HG02852 (cell line): ENCODE data around the gene NF1.
"Not testable (repeated sequence)": the region's sequence is repeated elsewhere in the genome, so short reads cannot be mapped to it uniquely, and the experiment has no call there.

Source experiments
- ATAC-seq: cut with Tn5 transposase; IDR thresholded peaks from one replicate; pipeline ENCODE4 v1.9.1; 2021; ENCODE audit warnings: mild to moderate bottlenecking, moderate library complexity; ENCODE audit not compliant: unreplicated experiment

The NF1 gene

DNA sequence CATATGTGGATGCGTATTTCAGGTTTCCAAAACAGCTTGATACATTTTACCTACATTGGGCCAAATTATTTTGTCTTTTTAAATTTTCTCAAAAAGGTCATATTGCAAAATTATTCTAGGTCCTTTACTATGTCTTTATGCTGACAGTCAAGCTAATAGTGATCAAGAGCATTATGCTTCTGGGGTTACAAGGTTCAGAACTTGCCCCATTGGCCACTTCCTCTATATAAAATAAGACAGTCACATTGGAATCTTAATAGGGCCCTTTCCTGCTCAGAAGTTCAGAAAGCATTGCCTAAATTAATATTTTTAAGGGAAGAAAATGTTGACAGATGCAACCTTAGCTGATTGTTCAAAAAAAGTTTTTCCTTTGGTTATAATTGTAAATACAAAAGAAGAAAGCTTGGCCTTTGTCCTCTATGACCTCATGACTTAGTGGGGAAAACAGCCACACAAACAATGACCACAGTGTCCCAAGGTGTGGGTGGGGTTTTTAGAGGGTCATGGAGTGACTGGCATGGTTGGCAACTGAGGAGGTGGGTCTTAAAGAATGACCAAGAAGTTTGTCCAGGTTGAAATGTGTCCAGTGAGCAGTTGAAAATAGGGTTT, 284.9 kb downstream of the NF1 start:
- ATAC-seq, result no peak

- ATAC-seq, result no peak
Measured at GRCh38 chr17:31381165-31381668, 286.4 kb downstream of the NF1 start.

DNA sequence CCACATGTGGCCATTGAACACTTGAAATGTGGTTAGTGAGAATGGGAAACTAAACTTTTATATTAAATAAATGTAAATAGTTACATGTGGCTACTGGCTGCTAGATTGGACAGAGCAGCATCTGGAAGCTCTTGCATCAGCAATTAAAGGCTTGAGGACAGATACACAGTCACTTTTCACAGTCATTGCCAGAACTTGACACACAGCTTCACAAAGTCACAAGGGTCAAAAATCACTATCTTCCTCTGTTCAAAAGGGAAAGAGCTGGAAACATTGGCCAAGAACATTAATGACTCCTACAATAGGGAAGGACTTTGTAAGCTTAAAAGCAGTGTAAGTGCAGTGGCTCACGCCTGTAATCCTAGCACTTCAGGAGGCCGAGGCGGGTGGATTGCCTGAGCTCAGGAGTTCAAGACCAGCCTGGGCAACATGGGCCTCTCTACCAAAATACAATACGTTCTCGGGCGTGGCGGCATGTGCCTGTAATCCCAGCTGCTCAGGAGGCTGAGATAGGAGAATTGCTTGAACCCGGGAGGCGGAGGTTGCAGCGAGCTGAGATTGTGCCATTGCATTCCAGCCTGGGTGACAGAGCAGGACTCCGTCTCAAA, 288.0 kb downstream of the NF1 start:
- ATAC-seq, result not testable (repeated sequence)

- not testable (repeated sequence) for ATAC-seq
Measured at GRCh38 chr17:31383488-31383887, 288.7 kb downstream of the NF1 start.

DNA sequence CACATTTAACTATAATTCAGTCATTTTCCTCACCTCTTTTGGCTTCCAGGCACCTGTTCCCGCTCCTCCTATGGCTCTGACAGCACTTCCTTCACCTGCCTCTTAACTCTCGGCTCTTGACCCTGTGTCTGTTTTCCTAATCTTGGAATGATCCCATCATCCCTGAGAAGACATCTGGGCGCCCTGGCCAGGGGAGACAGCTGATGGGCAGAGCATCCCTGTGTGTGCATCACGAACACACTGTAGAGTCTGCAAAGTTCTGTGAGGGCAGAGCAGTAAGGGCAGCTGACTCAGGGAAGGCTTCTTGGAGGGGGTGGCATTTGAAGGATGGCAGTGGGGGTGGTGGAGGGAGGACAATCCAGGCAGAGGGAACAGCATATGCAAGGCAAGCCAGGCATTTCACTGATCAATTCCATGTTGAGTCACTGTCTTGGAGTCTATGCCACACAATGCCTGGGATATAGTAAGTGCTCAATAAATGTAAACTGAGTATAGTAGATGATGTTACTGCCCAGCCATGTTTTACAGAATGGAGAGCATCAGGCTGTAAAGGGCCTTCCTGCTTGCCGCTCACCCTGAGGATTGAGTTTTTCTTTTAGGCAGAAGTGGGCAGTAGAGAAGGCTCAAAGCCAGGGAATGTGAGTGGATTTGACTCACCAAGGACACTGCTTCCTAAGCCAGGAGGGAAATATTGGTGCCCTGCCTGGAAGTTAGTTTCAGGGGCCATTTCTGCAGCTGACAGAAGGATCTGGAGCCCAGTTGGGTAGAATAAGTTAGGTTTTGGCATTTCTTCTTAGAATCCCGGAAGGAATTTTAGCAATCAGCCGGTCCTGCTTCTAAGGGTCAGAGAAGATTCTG, 290.9 kb downstream of the NF1 start:
- no peak for ATAC-seq

DNA sequence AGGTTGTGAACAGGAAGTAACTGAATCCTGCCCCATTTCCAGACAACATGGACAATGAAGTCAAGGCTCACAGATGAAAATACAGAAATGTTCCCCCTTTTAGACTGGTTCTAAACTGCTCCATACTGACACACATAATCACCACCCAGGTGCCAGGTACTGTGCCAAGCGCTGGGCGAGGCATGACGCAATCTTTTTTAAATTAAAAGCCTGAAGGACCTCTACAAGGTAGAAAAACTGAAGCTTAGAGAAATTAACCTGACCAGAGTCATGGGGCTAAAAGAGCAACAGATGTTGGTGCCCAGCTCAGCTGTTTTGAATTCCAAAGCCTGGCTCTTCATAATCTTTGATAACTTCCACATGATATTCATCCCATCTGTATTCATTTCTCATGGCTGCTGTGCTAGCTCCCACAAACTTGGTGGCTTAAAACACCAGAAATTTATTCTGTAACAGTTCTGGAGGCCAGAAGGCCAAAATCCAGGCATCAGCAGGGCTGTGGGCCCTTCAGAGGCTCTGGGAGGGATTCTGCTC, 291.8 kb downstream of the NF1 start:
- ATAC-seq, result no peak

DNA sequence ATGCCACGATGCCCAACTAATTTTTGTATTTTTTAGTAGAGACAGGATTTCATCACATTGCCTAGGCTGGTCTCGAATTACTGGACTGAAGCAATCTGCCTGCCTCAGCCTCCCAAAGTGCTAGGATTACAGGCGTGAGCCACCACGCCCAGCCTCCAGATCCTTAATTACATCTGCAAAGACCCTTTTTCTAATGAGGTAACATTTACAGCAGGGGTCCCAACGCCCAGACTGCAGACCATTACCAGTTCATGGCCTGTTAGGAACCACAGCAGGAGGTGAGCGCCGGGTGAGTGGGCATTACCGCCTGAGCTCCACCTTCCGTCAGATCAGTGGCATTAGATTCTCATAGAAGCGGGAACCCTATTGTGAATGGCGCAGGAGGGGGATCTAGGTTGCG, 292.7 kb downstream of the NF1 start:
- ATAC-seq, result no peak

DNA sequence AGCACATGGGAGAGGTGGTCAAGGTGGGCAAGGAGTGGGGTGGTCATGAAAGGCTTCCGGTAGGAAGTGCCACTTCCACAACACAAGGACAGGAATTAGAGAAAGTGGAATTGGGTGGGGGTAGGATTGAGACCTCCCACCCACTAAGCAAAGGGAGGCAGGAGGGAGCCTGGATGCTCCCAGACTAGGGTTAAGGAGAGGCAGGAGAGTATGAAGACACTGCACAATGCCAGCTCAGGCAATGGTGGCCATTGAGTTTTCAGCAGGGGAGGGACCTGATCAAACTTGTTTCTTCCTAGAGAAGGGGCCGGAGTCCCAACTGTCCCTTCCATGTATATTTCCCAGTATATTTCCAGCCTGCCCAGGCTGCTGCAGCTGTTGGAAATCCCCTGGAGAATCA, 293.6 kb downstream of the NF1 start:
- ATAC-seq, result no peak

DNA sequence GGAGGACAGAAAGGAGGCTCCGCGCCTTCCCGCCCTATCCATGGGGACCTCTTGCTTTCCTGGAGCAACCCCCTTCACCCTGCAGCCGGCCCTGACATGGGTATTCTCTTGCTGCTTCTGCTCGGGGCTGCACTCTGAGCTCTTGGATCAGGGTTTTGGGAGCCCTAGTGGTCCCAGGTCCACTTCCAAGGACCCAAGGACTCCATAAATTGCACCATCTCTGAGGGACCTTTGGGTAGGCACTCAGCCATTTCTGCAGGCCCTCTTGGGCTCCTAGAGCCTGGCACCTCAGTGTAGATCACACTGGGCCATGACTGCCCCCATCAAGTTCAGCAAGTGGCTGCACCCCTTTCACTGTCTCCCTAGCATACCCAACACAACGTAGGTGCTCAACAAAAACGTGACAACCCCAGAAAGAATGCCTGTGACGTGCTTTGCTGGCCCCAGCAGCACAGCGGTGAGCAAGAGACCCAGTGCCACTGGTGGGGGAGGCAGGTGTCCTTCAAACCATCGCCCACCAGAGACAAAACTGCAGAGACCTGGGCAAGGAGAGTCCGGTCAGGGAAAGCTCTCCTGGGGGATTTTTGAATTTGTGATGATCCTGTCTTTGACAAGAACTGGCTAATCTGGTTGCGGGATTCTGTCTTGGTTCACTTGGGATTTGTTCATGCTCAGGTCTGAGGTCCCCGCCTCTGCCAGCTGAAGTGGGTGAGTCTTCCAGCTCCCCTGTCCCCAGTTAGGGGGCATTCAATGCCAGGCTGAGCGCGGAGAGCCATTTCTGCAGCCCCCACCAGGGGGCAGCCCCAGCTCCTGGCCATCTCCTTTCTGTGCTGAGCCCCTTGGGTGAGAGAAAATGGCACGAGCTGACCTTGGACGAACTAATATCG, 294.2 kb downstream of the NF1 start:
- no peak for ATAC-seq

GRCh38 chr17:31389657-31390381, 295.0 kb downstream of the NF1 start:
- ATAC-seq, result no peak

DNA sequence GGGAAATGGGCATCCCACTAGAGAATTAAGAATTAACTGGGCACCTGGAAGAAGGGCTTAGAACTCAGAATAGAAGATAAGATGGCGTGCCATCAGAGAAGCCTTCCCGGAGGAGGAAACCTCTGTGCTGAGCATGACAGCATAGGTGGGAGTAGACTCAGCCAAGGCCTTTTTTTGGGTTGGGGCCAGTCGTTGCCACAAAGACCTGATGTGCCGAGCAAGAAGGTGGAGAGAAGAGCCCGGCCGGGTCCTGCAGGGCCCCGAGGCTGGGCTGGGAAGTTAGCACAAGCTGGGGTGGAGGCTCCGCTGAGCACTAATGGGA, 295.6 kb downstream of the NF1 start:
- ATAC-seq, result no peak

- no peak for ATAC-seq
Measured at GRCh38 chr17:31390748-31391495, 296.1 kb downstream of the NF1 start.

DNA sequence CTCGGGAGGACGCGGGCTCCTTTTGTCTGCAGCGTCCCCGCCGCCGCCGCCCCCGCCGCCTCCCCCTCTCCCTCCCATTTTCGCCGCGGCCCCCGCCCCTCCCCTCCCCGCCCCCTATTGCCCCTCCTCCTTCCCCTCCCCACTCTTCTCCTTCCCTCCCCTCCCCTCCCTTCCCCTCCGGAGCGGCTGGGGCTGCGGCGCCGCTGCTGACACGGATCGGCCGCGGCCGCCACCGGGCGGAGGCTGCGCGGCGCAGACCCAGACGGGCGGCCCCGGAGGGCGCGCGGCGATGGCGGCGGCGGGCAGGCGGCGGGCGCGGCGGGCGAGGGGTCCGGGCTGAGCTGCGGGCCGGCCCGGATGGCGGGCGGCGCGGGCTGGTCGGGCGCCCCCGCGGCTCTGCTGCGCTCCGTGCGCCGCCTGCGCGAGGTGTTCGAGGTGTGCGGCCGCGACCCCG, 296.7 kb downstream of the NF1 start, which contains the start of gene RAB11FIP4:
RAB11FIP4 (plus strand) TSS at position 180 of the 454 bp plus-strand sequence; CDS start at position 358, 178 bp downstream.
- no peak for ATAC-seq

GRCh38 chr17:31392002-31392855, 297.5 kb downstream of the NF1 start:
- ATAC-seq, result no peak

DNA sequence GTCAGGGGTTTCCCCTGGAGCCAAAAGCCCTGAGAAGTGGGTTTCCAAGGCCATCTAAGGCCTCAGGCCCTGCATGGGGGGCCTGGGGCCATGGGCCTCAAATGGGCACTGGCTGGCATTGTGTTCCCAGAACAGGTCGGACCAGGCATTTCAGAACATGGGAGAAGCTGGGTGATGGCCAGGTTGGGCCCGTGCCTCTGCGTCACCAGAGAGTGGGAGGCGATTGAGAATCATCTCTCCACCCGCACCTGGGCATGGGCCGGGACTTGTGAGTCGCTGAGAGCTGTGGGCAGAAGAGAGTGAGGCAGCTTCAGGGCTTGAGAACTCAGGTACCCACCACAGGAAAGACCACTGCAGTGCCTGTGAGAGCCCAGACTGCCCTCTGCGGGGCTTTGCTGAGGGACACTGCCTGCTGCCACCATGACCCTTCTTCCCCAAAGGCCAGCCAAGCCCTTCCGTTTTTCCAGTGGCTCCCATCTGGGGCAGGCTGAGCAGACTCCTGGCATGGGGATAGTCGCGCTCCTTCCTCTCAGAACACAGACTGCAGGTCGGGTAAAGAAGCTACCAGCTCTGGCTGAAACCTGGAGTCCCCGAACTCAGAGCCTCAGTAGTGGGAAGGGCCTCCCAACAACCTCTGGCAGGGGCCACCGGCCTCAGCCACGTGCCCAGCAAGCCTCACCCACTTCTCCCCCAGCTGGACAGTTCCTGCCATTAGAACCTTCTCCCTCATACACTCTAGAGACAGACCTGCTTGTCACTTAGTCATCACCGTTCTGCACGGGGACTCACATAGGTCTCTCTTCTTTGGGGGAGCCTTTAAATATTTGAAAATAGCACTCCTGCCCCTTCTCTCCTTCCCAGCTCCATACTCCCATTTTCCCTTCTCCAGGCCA, 298.3 kb downstream of the NF1 start:
- ATAC-seq, result no peak

DNA sequence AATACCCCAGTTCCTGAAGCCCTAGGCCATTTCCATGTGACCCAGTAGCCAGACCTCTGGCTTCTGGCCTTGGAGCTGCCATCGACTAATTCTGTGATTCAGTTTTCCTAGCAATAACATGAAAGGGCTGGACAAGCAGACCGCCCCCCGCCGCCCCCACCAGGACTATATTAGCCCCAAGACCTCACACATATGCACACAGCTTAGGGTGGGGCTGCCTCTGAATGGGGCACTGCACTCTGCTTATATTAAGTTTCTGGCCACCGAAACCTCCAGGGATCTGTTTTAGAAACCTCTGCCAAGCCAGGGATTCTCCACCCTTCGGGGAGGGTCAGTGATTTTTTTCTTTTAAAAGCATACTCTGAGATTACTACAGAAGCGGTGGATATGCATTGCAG, 299.0 kb downstream of the NF1 start:
- ATAC-seq, result no peak

- ATAC-seq, result no peak
Measured at GRCh38 chr17:31394544-31394943, 299.8 kb downstream of the NF1 start.
